ENCODE data around the gene TTF1.

GRCh38 chr9:132395560-132395959 is 11.1 kb downstream of the TTF1 start:
- TF ChIP-seq CTCF (IDR thresholded peaks at IDR 0.05; ENCODE audit: low read length) (no peak), EZH2 (IDR thresholded peaks at IDR 0.05; ENCODE audit: borderline replicate concordance, low read length) (no peak)

Measured in OCI-LY1 (cell line).